Activated CD4-positive, alpha-beta T cell treated with anti-CD3 and anti-CD28 coated beads, Interleukin-2, amount 10 ng/mL, durations not matched to agents 24 days and 14 days (primary cell): Measurements from ENCODE around the gene SLC17A6. TPM values are rescaled to one million over a fixed set of nuclear protein-coding genes. Genes with fewer than 3 reads are reported as not detected.

Experiments
- DNase-seq: peaks from one replicate; pipeline ENCODE4 v3.0.0; 2022
- H3K27ac Mint-ChIP-seq: one replicate; pipeline ENCODE4 v1.8.0; 2022; ENCODE audit warnings: mild to moderate bottlenecking, mixed read lengths
- H3K27me3 Mint-ChIP-seq: one replicate; pipeline ENCODE4 v1.8.0; 2022; ENCODE audit warnings: mixed read lengths
- H3K36me3 Mint-ChIP-seq: one replicate; pipeline ENCODE4 v1.8.0; 2022; ENCODE audit warnings: low read depth, mild to moderate bottlenecking, mixed read lengths
- H3K4me1 Mint-ChIP-seq: one replicate; pipeline ENCODE4 v1.8.0; 2021; ENCODE audit warnings: mixed read lengths
- H3K4me3 Mint-ChIP-seq: one replicate; pipeline ENCODE4 v1.8.0; 2022; ENCODE audit warnings: mild to moderate bottlenecking, moderate library complexity, mixed read lengths
- H3K9me3 Mint-ChIP-seq: one replicate; pipeline ENCODE4 v1.8.0; 2021; ENCODE audit warnings: mixed read lengths
- intact Hi-C: fragments of 100-400 bp; cut with micrococcal nuclease; formaldehyde crosslinking; loops from one replicate; pipeline ENCODE4 v1.15.1; 2023
- total RNA-seq: library from RNA; stranded (reverse); gene quantifications from 2 replicates; pipeline ENCODE4 v1.2.3, GENCODE V29; 2022

Gene SLC17A6
- total RNA-seq, 1 donor from 2014 or later: not detected

- H3K9me3 Mint-ChIP-seq: no peaks in the 10 kb centered on the region
- no peak overlapping the region for H3K4me3 Mint-ChIP-seq
- H3K27me3 Mint-ChIP-seq: peaks cover 6% of the 10 kb centered on the region
- H3K27ac Mint-ChIP-seq: no peak overlapping the region
- intact Hi-C loops: no loop called here
- no peaks in the 10 kb centered on the region for H3K4me1 Mint-ChIP-seq
- no peaks in the 10 kb centered on the region for H3K36me3 Mint-ChIP-seq
- no peak for DNase-seq
Measured at GRCh38 chr11:22426915-22427314, 88.7 kb downstream of the SLC17A6 start.

Other genes starting within 250 kb of the SLC17A6 start
- not detected in 2 replicates for gene ANO5, start 145.3 kb upstream of the SLC17A6 start, total RNA-seq